Caki2 (cell line): Measurements from ENCODE around the gene NEUROD6. TPM values are rescaled to one million over a fixed set of nuclear protein-coding genes. Genes with fewer than 3 reads are reported as not detected.

Experiments
- DNase-seq: peaks from one replicate; pipeline ENCODE4 v3.0.0-alpha.2; 2015; ENCODE audit warnings: low read depth
- in situ Hi-C: cut with HindIII; loops from 2 replicates; pipeline ENCODE4 v1.10.0; 2016; ENCODE audit warnings: low sequenced_read_pairs, low pct_unique_long_range_greater_than_20kb, mixed read lengths
- total RNA-seq: library from RNA; depleted of rRNA; stranded (reverse); fragments of >200 nt; shearing (Covaris generic); gene quantifications from 2 replicates; pipeline ENCODE4 v1.2.3, GENCODE V29; 2014; ENCODE audit warnings: low replicate concordance; rRNA removed

Gene NEUROD6
- not detected in 2 replicates for total RNA-seq

DNA sequence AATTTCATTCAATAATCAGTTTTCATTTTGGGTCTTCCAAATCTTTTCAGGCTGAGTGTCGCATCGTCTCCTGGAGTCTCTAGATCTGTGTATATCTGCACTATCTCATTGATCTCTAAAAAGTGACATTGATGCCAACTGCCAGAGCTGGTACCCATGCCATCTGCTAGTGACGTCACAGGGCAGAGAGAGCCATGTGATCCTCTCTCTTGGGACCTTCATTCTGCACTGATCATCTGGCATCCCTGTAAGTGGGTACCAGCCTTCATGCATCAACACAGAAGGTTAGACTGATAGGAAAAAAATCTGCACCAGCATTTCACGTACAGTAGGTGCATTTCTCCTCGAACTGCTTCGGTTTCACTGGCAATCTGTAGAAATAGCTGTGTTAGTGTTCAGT is at the start of gene NEUROD6:
Gene NEUROD6, minus strand, starts transcription at position 124 of the 400 bp plus-strand sequence. CDS start 1,458 bp downstream, outside the sequence.
- no peak for DNase-seq
- in situ Hi-C loops, result no loop called here

DNA sequence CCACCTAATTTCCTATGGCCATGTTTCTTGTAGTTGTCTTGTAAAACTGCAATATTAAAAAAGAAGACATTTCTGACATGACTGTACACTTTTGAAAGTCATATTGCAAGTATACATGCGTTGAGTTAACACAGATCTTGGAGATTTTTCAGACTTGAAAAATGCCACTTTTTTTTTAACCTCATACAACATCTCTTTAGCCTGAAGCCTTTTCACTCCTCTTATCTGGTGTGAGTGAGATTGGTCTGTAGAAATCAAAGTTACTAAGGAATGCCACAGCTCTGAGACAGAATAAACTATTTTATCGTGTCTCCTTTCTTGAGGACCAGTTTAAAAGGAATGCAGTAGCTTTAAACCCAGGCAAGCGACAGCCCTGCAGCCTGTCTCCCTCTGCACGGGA is 43.9 kb upstream of the NEUROD6 start:
- in situ Hi-C loops, result no loop called here
- DNase-seq, result no peak

DNA sequence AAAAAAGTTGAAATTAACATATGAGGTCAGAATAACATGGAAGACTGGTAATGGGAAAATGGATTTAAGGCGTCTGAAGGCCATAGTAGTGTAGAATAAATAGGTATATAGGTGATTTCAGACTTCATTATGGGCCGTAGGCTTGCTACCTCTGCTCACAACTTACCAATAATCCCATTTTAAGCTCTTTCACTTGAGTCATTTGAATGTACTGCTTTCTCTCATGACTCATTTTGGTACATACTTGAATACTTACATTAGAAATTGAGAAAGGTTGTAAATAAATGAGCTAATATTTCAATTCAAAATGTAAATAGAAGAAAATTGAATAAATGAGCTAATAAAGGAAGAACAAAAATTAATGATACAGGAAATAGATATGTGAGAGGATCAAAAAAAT is 42.2 kb upstream of the NEUROD6 start:
- no peak for DNase-seq
- in situ Hi-C loops, result no loop called here

DNA sequence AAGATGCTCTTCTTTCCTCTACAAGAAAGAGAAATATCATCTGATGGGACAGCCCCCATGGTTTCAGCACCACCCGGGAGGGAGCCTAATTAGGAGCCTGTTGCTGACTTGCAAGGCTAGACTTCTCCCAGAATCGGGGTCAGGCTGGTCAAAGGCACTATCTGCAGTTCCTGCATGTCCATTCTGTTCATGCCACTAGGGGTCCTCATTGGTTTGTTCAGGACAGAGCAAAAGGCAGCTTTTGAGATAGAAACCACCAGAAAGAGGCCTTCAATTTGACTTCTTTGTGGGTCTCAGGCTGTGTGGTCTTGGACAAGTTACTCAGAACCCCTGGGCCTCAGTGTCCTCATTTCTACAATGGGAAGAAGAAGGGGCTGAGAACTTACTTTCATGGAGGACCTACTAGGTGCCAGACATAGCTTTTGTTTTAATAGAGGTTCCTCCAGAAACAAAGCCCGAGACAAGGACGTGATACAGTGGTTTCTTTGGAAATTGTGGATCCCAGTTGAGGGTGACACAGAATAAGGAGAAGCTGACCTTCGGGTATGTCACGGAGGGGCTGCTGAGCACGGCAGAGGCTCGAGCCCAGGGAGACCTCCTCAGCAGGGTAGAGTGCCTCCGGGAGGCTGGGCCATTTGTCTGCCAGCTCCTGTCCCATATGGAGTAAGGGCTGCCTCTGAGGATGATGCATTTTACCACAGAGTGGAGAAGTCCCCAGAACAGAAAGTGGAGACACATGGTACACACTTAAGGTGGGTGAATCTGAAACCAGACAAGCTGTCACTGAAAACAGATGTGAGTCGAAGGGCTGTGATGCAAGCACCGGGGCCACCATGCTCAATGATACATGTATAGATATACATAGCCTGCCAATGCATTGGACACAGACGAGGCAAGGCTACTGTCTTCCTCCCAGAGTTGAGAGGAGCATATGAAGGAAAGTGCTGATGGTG is 33.1 kb upstream of the NEUROD6 start:
- DNase-seq, result peak; percentile 39
- in situ Hi-C loops, result no loop called here

DNA sequence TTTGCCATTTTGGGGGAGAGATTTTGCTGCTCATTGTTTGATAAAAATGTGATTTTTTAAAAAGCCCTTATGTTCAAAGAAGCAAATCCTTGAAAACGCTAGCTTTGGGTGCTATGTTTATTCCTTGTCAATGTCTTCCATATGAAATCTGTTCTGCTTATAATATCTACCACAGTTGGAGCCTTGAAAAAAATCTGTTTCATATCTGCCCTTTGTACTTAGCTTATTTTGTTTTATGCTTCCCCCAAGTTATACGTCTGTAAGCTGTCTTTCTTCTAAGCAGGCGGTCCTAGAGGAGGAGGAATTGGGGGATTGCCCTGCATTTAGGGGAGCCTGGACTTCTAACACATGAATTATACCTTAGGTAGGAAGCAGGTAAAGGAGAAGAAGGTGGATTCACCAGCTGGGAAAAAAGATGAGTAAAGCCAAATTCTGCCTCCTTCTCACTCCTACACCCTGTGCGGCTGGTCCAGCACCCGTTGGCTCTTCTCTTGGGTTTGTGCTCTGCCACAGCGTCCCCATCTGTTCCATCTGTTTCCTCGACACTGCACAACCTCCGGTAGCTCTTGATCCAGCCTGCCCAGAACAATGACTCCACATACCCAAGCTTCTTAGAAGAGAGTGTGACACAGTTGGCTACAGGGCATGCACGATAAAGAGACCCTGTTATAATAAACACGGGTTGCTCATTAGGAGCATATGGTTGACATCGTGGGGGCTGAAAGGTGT is 31.9 kb upstream of the NEUROD6 start:
- in situ Hi-C loops, result no loop called here
- no peak for DNase-seq

DNA sequence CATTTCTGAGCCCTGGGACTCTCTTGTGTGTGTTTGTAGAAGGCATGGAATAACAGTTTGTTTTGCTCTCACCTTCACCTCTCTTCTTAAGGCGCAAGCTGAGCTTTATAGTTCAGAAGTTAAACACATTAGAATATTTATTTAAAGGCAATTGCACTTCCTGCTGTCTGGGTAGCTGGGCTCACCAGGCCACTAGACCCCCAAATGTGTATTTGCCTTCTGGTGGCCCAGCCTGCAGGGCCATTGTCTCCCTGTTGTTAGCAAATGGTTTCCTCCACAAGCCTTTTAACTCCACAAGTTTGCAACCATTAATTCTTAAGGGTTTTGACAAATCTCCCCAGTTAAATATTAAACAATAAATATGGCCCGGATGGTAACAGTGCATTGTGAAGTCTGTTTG is 31.1 kb upstream of the NEUROD6 start:
- no peak for DNase-seq
- in situ Hi-C loops, result no loop called here

DNA sequence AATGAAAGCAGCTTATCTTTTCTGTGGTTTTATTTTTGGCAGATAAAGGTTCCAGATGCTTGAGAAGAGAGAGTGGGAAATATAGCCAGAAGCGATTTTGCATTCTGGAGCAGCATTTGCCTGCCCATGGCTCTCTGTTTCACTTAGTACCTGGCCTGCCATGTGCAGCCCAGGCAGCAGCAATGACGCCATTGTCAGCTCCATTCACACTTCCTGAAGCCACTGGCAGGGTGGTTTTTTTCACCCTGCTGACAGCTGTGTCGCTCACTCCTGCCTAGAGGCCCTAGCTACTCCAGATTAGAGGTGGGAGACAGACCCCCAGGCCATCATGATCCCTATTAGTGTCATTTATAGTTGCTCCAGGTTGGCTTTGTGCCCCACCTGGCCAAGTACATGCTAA is 30.1 kb upstream of the NEUROD6 start:
- in situ Hi-C loops, result no loop called here
- DNase-seq, result no peak

DNA sequence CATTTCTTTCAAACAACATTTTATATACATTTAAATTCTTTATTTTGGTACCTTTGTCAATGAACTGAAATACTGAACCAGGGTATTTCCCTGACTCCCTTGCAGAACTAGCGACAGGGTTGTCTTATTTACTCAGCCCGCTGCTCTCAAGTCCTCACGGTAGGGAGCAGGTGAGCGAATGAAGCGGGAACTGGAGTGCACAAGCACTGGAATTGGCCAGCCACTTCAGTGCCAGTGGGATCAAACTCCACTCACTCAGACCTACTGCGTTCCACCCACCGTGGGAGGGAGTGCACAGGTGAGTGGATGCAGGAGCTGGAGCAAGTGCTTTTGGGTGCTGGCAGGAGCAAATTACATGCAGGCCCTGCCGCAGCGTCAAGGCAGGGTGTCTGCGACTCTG is 28.1 kb upstream of the NEUROD6 start:
- in situ Hi-C loops, result no loop called here
- DNase-seq, result no peak

DNA sequence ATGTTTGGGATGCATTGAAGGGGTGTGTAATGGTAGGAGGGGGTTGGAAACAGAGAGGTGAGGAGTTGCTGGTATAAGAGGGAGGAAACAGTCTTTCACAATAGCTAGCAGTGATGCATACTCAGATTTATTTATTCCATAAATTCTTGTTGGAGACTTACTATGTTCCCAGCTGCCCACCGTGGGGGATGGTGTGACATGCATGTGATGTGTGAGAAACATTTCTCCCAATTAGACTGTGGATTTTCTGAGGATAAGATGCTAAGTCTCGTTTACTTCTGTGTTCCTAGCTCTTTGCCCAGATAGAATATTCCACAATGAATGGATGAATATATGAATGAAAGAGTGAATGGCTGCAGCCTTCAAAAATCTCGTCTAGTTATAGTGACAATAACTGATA is 23.0 kb upstream of the NEUROD6 start:
- DNase-seq, result no peak
- in situ Hi-C loops, result no loop called here

DNA sequence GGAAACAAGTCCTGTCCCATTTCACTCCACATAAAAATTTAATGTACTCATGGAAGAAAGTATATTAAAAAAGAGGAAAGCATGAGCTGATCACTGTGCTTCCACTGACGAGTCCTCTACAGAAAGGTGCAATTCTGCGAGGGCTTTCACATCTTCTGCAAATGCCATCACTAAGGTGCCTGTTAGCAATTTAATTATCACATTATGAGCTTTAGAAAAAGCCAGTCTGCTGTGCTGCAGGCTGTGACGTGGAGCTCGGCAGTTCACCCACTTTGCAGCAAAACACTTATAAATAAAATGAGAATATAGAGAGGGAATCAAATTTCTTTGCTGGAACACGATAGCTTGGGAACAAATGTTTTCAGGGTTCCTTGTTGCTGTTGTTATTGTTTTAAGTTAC is 22.5 kb upstream of the NEUROD6 start:
- in situ Hi-C loops, result no loop called here
- DNase-seq, result no peak

DNA sequence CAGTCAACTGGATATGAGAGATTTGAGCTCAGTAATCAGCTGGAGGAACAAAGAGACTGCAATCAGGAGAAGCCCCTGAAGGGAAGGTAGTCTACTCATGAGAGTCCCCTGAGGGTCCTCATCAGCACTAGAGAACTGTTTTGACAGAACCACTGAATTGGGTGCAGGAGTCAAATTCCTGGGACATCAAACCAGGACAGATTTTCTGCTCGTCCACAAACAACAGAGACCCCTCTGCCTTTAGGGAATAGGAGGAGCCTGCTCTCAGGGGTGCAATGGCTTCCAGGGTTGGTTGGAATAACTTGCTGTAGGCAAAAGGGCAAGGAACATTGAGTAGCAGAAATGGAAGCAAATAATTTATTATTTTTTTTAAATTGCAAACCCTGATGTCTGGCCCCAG is 21.9 kb upstream of the NEUROD6 start:
- in situ Hi-C loops, result no loop called here
- no peak for DNase-seq

DNA sequence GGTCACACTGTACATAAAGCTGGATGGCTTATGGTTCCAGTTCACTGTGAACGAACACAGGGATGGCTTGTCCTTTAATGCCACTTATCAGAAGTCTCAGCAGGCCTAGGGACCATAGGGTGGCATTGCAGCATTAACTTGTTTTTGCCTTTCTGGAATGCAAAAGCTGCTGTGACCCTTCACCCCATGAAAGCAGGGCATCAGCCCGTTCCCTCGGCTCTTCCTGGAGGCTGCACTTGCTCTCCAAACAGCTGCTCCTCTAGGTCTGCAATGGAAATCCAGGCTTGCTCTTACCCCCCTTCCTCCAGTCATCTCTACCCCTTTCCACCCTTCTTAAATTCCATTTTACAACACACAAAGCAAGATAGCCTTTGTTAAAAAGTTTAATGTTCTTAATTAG is 17.9 kb upstream of the NEUROD6 start:
- DNase-seq, result no peak
- in situ Hi-C loops, result no loop called here

DNA sequence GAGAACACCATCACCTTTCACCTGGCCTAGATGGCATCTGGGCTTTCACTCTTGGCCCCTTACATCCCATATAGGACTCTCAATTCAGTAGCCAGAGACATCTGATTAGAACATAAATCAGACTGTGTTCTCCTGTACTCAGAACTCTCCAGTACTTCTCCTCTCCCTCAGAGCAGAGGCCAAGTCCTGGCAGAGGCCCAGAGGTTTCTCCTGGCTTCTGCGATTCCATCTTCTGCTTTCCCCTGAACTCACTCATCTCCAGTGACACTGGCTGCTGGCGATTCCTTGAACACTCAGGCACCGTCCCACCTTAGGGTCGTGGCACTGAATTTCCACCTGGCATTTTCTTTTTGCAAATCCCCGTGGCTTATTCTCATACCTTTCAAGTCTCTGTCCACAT is 4.9 kb upstream of the NEUROD6 start:
- DNase-seq, result no peak
- in situ Hi-C loops, result no loop called here

DNA sequence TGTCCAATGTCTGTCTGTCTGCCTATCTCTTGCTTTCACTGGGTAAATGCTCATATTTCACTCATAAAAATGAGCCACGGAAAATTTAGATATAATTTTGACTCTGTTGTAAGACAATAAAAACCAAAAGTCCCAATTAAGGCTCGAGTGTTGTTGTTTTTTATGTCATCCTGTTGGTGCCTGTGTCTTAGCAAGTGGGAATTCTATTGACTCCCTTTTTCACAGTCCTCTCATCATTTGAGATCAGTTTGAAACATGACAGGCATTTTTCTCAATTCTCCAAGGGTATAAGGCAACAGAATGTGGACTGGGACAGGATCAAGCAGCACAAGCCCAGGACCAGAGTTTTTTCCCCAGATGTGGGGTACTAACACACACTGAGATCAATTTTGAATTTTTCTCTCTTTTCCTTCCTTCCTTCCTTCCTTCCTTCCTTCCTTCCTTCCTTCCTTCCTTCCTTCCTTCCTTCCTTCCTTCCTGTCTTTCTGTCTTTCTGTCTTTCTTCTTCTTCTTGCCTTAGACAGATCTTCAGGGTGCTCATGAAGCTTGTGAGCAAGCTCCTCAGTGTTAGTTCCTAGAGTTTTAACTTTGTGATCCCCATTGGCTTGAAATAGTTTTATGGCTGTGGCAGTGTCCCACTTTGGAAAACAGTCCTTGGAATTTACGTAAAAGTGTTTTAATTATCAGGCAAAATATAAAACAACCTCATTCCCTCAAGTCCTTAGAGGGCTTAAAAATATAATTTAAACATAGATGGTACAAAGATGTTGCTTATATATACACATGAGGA is 3.2 kb upstream of the NEUROD6 start:
- in situ Hi-C loops, result no loop called here
- DNase-seq, result no peak

DNA sequence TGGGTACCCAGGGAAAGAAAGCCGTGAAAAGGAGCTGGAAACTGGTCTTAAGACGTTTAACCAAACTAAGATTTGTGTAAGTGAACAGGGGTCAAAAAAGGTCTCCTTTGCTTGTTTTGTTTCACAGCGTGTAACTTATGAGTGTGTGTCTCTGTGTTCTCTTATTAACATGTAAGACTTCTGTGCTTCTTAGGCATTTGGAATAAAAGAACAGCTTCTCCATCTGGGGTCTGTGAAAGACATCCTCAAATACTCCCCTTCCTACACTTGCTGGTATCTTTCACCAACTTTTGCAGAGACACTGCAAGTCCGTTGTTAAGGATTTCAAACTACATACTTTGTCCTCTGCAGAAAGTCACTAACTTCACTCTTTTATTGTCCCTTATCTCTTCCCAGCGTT is 615 bp upstream of the NEUROD6 start:
- in situ Hi-C loops, result no loop called here

DNA sequence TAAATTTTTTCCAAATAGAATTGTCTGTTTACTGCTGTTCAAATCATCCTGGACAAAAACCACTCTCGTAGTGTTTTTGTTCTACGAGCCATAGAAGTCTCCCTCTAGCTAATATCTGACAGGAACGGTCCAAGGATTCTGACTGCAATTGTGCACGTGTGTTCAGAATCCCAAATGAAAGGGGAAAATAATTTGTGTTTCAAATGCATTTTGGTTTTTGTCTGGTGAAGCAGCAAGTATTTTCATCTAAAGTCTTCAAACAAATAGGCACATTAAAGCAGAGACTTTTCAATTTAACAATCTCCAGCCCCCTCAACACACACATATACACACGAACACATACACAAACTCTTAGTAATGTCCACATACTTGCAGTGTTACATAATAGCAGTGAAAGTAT is 475 bp downstream of the NEUROD6 start:
- in situ Hi-C loops, result no loop called here
- no peak for DNase-seq

More for the DNA sequence above, 615 bp upstream of the NEUROD6 start:
- DNase-seq, result no peak

DNA sequence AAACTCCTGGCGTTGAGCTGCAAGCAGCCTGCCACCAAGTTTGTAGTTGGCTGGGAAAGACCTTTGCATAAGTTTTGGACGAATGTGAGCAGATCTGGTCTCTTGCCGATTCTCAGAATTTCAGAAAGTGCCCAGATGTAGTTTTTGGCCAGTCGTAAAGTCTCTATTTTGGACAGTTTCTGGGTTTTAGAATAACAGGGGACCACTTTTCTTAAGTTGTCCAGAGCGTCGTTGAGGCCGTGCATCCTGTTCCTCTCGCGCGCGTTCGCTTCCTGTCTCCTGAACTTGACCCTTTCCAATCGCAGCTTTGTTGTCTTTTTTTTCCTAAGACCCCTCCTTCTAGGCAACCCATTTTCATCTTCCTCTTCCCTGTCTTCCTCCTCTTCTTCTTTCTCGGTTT is 1.8 kb downstream of the NEUROD6 start:
- in situ Hi-C loops, result no loop called here
- no peak for DNase-seq

DNA sequence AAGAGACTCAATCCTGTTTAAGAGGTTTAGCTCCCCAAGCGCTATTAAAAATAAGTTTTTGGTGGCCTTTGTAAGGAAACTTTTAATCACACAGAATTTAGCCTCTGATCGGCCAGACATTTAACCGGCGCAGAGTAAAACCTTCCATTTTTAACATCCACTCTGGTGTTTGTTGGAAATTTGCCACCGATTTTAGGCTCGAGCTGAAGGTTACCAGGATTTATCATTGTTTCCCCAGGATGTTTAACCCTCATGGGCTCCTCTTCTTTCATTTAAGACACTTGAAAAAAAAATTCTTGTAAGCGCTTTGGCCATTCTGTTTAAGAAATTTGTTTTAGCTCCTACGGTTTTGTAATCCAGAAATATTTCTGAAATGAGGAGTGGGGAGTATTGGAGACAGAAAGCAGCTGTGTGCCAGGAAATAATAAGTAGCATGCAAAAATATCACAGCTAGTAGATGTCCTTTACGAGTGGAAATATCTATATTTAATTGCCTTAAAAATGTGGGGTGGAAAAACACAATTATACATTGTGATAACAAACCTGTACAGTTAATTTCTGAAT is 3.4 kb downstream of the NEUROD6 start:
- no peak for DNase-seq
- in situ Hi-C loops, result no loop called here
